ENCODE data around the gene SEPTIN8.
"Not testable (repeated sequence)": the region's sequence is repeated elsewhere in the genome, so short reads cannot be mapped to it uniquely, and the experiment has no call there.

Gene SEPTIN8

GRCh38 chr5:132815454-132815853 is 38.4 kb upstream of the SEPTIN8 start:
- no peak for DNase-seq
- H3K27ac Mint-ChIP-seq: no peak overlapping the region
- H3K27me3 Mint-ChIP-seq: peaks cover 65% of the 10 kb centered on the region
- ATAC-seq: no peak
- H3K9me3 Mint-ChIP-seq: no peaks in the 10 kb centered on the region
- H3K4me3 Mint-ChIP-seq: no peak overlapping the region
- H3K4me1 Mint-ChIP-seq: peaks cover 26% of the 10 kb centered on the region

- Mint-ChIP-seq H3K4me1 (peaks cover 19% of the 10 kb centered on the region), H3K4me3 (peak overlapping the region in 1 of 2 donors; percentile 28), H3K27me3 (peaks cover 65% of the 10 kb centered on the region), H3K9me3 (no peaks in the 10 kb centered on the region), H3K27ac (no peak overlapping the region)
- DNase-seq: no peak
- ATAC-seq: no peak
These were observed 37.7 kb upstream of the SEPTIN8 start for GRCh38 chr5:132814503-132815294.

- peak in 1 of 2 donors; percentile 50 for DNase-seq
- peaks cover 65% of the 10 kb centered on the region for H3K27me3 Mint-ChIP-seq
- no peaks in the 10 kb centered on the region for H3K9me3 Mint-ChIP-seq
- peak; percentile 67 for ATAC-seq
- H3K4me1 Mint-ChIP-seq: peaks cover 11% of the 10 kb centered on the region
- peak overlapping the region; percentile 44 to 58 for H3K4me3 Mint-ChIP-seq
- no peak overlapping the region for H3K27ac Mint-ChIP-seq
These were observed 36.8 kb upstream of the SEPTIN8 start for GRCh38 chr5:132813599-132814502.

GRCh38 chr5:132812781-132813598 is 36.0 kb upstream of the SEPTIN8 start, which contains the start of gene SOWAHA:
Gene SOWAHA, plus strand, starts transcription at chr5:132813302. Its CDS starts 320 bp downstream, at chr5:132813622.
- no peaks in the 10 kb centered on the region for H3K9me3 Mint-ChIP-seq
- H3K4me3 Mint-ChIP-seq: peak within 1 kb of the TSS; percentile 68 to 73
- peak; percentile 29 for ATAC-seq
- peaks cover 11% of the 10 kb centered on the region for H3K4me1 Mint-ChIP-seq
- DNase-seq: no peak
- peaks cover 60% of the 10 kb centered on the region for H3K27me3 Mint-ChIP-seq
- no peak within 1 kb of the TSS for H3K27ac Mint-ChIP-seq

GRCh38 chr5:132812123-132812765 is 35.2 kb upstream of the SEPTIN8 start:
- H3K4me3 Mint-ChIP-seq: peak overlapping the region in 1 of 2 donors; percentile 73
- peaks cover 11% of the 10 kb centered on the region for H3K4me1 Mint-ChIP-seq
- DNase-seq (no peak), ATAC-seq (no peak)
- peaks cover 64% of the 10 kb centered on the region for H3K27me3 Mint-ChIP-seq
- H3K27ac Mint-ChIP-seq: no peak overlapping the region
- H3K9me3 Mint-ChIP-seq: no peaks in the 10 kb centered on the region

GRCh38 chr5:132810605-132811004 is 33.6 kb upstream of the SEPTIN8 start:
- H3K4me3 Mint-ChIP-seq: no peak overlapping the region
- H3K27ac Mint-ChIP-seq: no peak overlapping the region
- H3K27me3 Mint-ChIP-seq: peaks cover 76% of the 10 kb centered on the region
- peaks cover 11% of the 10 kb centered on the region for H3K4me1 Mint-ChIP-seq
- DNase-seq (no peak), ATAC-seq (no peak)
- no peaks in the 10 kb centered on the region for H3K9me3 Mint-ChIP-seq

GRCh38 chr5:132808866-132809265 is 31.8 kb upstream of the SEPTIN8 start:
- Mint-ChIP-seq H3K9me3 (no peaks in the 10 kb centered on the region), H3K4me1 (peaks cover 11% of the 10 kb centered on the region), H3K27ac (no peak overlapping the region), H3K4me3 (no peak overlapping the region), H3K27me3 (peaks cover 85% of the 10 kb centered on the region)
- ATAC-seq (no peak), DNase-seq (no peak)

GRCh38 chr5:132808448-132808847 is 31.4 kb upstream of the SEPTIN8 start:
- ATAC-seq (no peak), DNase-seq (no peak)
- H3K4me1 Mint-ChIP-seq: peaks cover 11% of the 10 kb centered on the region
- H3K27ac Mint-ChIP-seq: no peak overlapping the region
- no peak overlapping the region for H3K4me3 Mint-ChIP-seq
- H3K27me3 Mint-ChIP-seq: peaks cover 89% of the 10 kb centered on the region
- H3K9me3 Mint-ChIP-seq: no peaks in the 10 kb centered on the region

GRCh38 chr5:132807163-132807838 is 30.3 kb upstream of the SEPTIN8 start:
- no peak for ATAC-seq
- Mint-ChIP-seq H3K27ac (no peak overlapping the region), H3K9me3 (no peaks in the 10 kb centered on the region), H3K27me3 (peaks cover 91% of the 10 kb centered on the region), H3K4me3 (no peak overlapping the region), H3K4me1 (peaks cover 3% of the 10 kb centered on the region)
- no peak for DNase-seq

- DNase-seq, H3K4me3 Mint-ChIP-seq, H3K9me3 Mint-ChIP-seq, H3K27ac Mint-ChIP-seq, ATAC-seq, H3K4me1 Mint-ChIP-seq: not testable (repeated sequence)
- peaks cover 91% of the 10 kb centered on the region for H3K27me3 Mint-ChIP-seq
These were observed 29.7 kb upstream of the SEPTIN8 start for GRCh38 chr5:132806804-132807162.

- peaks cover 91% of the 10 kb centered on the region for H3K27me3 Mint-ChIP-seq
- not testable (repeated sequence) for H3K4me1 Mint-ChIP-seq, H3K4me3 Mint-ChIP-seq, DNase-seq, H3K27ac Mint-ChIP-seq, H3K9me3 Mint-ChIP-seq, ATAC-seq
These were observed 28.8 kb upstream of the SEPTIN8 start for GRCh38 chr5:132805872-132806271.

- ATAC-seq, H3K9me3 Mint-ChIP-seq, H3K4me1 Mint-ChIP-seq, H3K27ac Mint-ChIP-seq, DNase-seq, H3K4me3 Mint-ChIP-seq: not testable (repeated sequence)
- H3K27me3 Mint-ChIP-seq: peaks cover 84% of the 10 kb centered on the region
These were observed 27.2 kb upstream of the SEPTIN8 start for GRCh38 chr5:132804219-132804618.

GRCh38 chr5:132802685-132803066 is 25.6 kb upstream of the SEPTIN8 start:
- ATAC-seq, H3K4me3 Mint-ChIP-seq, H3K4me1 Mint-ChIP-seq, H3K27ac Mint-ChIP-seq, H3K9me3 Mint-ChIP-seq, DNase-seq: not testable (repeated sequence)
- peaks cover 75% of the 10 kb centered on the region for H3K27me3 Mint-ChIP-seq

GRCh38 chr5:132802044-132802684 is 25.1 kb upstream of the SEPTIN8 start:
- Mint-ChIP-seq H3K27me3 (peaks cover 70% of the 10 kb centered on the region), H3K27ac (no peak overlapping the region)

More at GRCh38 chr5:132802044-132802684, 25.1 kb upstream of the SEPTIN8 start:
- Mint-ChIP-seq H3K4me1 (peaks cover 7% of the 10 kb centered on the region), H3K9me3 (no peaks in the 10 kb centered on the region), H3K4me3 (no peak overlapping the region)
- ATAC-seq: no peak
- DNase-seq: no peak

Measured in stimulated activated naive CD8-positive, alpha-beta T cell treated with anti-CD3 and anti-CD28 coated beads, Interleukin-15, amount 100 ng/mL, for 72 hours (primary cell).